Superior temporal gyrus (tissue), 1 donor: Measurements from ENCODE around the gene SIRPA.

Experiments
- DNase-seq: peaks from one replicate; pipeline ENCODE4 v3.0.0-alpha.2; 2016; ENCODE audit errors: extremely low spot score

SIRPA gene

GRCh38 chr20:1870323-1870722 lies 24.9 kb upstream of the SIRPA start:
- DNase-seq: no peak

GRCh38 chr20:1870792-1871550 lies 24.2 kb upstream of the SIRPA start:
- no peak for DNase-seq

- DNase-seq: no peak
These were observed 23.3 kb upstream of the SIRPA start for GRCh38 chr20:1871807-1872458.

GRCh38 chr20:1872459-1873097 lies 22.6 kb upstream of the SIRPA start:
- DNase-seq: no peak

GRCh38 chr20:1874450-1875182 lies 20.6 kb upstream of the SIRPA start:
- peak; percentile 10 for DNase-seq

GRCh38 chr20:1875183-1875554 lies 20.0 kb upstream of the SIRPA start:
- no peak for DNase-seq

GRCh38 chr20:1875762-1876161 lies 19.4 kb upstream of the SIRPA start:
- DNase-seq: no peak

GRCh38 chr20:1876217-1876921 lies 18.8 kb upstream of the SIRPA start:
- DNase-seq: no peak

GRCh38 chr20:1876975-1877608 lies 18.1 kb upstream of the SIRPA start:
- DNase-seq: peak; percentile 8

GRCh38 chr20:1877609-1878200 lies 17.5 kb upstream of the SIRPA start:
- DNase-seq: peak; percentile 9

- no peak for DNase-seq
These were observed 15.8 kb upstream of the SIRPA start for GRCh38 chr20:1879369-1879768.

GRCh38 chr20:1879934-1880333 lies 15.3 kb upstream of the SIRPA start:
- no peak for DNase-seq

- DNase-seq: no peak
These were observed 14.5 kb upstream of the SIRPA start for GRCh38 chr20:1880529-1881239.

GRCh38 chr20:1881240-1881835 lies 13.9 kb upstream of the SIRPA start:
- peak; percentile 75 for DNase-seq

- no peak for DNase-seq
These were observed 13.2 kb upstream of the SIRPA start for GRCh38 chr20:1882026-1882425.

- DNase-seq: peak; percentile 56
These were observed 11.2 kb upstream of the SIRPA start for GRCh38 chr20:1883986-1884385.

- DNase-seq: no peak
These were observed 10.0 kb upstream of the SIRPA start for GRCh38 chr20:1885254-1885653.

- no peak for DNase-seq
These were observed 9.1 kb upstream of the SIRPA start for GRCh38 chr20:1885940-1886693.

GRCh38 chr20:1887321-1887720 lies 7.9 kb upstream of the SIRPA start:
- no peak for DNase-seq
